ENCODE results near the gene CREG2. TPM values are rescaled to one million over a fixed set of nuclear protein-coding genes. Genes with fewer than 3 reads are reported as not detected.

Gene CREG2
- total and polyA plus RNA-seq, 2 donors (not counting 1 experiment from before 2014, with no cell fraction given), result 0.08 to 0.50 TPM

- no peak overlapping the region for H3K4me3 ChIP-seq (replicated peaks in 1 of 4; ENCODE audit: control extremely low read depth in 1 of 4, insufficient read depth in 1 of 4, low read depth in 3 of 4, low read length in 4 of 4)
- no peak for TF ChIP-seq EZH2 (IDR thresholded peaks at IDR 0.05; ENCODE audit: low read length, missing control alignments)
- TF ChIP-seq CTCF (conservative IDR thresholded peaks at IDR 0.05 in 1 of 2, IDR thresholded peaks at IDR 0.05 in 1 of 2; ENCODE audit: low read depth in 1 of 2, low read length in 2 of 2), result no peak
- no peak for DNase-seq (ENCODE audit: low read depth in 2 of 2)
Observed at GRCh38 chr2:101430156-101430555, 42.9 kb upstream of the CREG2 start.

DNA sequence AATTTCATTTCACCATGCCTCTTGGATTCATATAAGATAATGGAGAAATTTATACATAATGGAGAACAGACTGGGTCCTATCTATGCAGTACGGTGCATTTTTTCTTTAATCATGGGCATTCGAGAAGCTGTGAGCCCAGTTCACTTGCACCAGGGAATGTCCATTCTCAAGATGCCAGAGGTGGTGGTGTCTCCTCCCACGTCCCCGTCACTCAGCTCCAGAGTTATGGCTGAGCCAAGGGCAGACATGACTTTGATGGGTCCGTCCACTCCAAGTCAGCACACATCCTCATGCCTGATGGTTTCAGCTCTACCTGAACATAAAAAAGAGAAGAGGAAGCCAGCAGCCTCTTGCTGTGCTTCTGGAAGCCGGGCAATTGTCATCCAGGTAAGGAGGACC is 42.1 kb upstream of the CREG2 start:
- DNase-seq (ENCODE audit: low read depth in 2 of 2), result no peak
- Histone ChIP-seq H3K9me3 (ENCODE audit: control insufficient read depth, insufficient read depth, low read depth, low read length) (no peaks in the 10 kb centered on the region), H3K4me3 (replicated peaks in 1 of 4; ENCODE audit: control extremely low read depth in 1 of 4, insufficient read depth in 1 of 4, low read depth in 3 of 4, low read length in 4 of 4) (no peak overlapping the region), H3K36me3 (ENCODE audit: control insufficient read depth, insufficient read depth, low read length) (peaks cover 7% of the 10 kb centered on the region), H3K4me2 (ENCODE audit: extremely low read depth, insufficient read depth, low read length) (no peak overlapping the region), H3K4me1 (ENCODE audit: control insufficient read depth, extremely low read depth, insufficient read depth, low read length) (peaks cover 3% of the 10 kb centered on the region), H3K27me3 (ENCODE audit: control insufficient read depth, insufficient read depth, low read length) (no peaks in the 10 kb centered on the region), H3K27ac (ENCODE audit: insufficient read depth, low read length) (no peak overlapping the region), H3K9ac (ENCODE audit: insufficient read depth, low read length) (no peak overlapping the region), H3K79me2 (ENCODE audit: control insufficient read depth, insufficient read depth, low read length) (peaks cover 7% of the 10 kb centered on the region), H2AFZ (ENCODE audit: low read length) (no peak overlapping the region), H4K20me1 (ENCODE audit: control insufficient read depth, extremely low read depth, insufficient read depth, low read length) (no peaks in the 10 kb centered on the region)
- TF ChIP-seq EZH2 (IDR thresholded peaks at IDR 0.05; ENCODE audit: low read length, missing control alignments) (no peak), CTCF (conservative IDR thresholded peaks at IDR 0.05 in 1 of 2, IDR thresholded peaks at IDR 0.05 in 1 of 2; ENCODE audit: low read depth in 1 of 2, low read length in 2 of 2) (no peak)

More at GRCh38 chr2:101430156-101430555, 42.9 kb upstream of the CREG2 start:
- Histone ChIP-seq H3K36me3 (ENCODE audit: control insufficient read depth, insufficient read depth, low read length) (peaks cover 9% of the 10 kb centered on the region), H4K20me1 (ENCODE audit: control insufficient read depth, extremely low read depth, insufficient read depth, low read length) (no peaks in the 10 kb centered on the region), H3K9ac (ENCODE audit: insufficient read depth, low read length) (no peak overlapping the region), H2AFZ (ENCODE audit: low read length) (no peak overlapping the region), H3K9me3 (ENCODE audit: control insufficient read depth, insufficient read depth, low read depth, low read length) (no peaks in the 10 kb centered on the region), H3K4me2 (ENCODE audit: extremely low read depth, insufficient read depth, low read length) (no peak overlapping the region), H3K4me1 (ENCODE audit: control insufficient read depth, extremely low read depth, insufficient read depth, low read length) (peaks cover 3% of the 10 kb centered on the region), H3K79me2 (ENCODE audit: control insufficient read depth, insufficient read depth, low read length) (peaks cover 10% of the 10 kb centered on the region), H3K27me3 (ENCODE audit: control insufficient read depth, insufficient read depth, low read length) (no peaks in the 10 kb centered on the region), H3K27ac (ENCODE audit: insufficient read depth, low read length) (no peak overlapping the region)

DNA sequence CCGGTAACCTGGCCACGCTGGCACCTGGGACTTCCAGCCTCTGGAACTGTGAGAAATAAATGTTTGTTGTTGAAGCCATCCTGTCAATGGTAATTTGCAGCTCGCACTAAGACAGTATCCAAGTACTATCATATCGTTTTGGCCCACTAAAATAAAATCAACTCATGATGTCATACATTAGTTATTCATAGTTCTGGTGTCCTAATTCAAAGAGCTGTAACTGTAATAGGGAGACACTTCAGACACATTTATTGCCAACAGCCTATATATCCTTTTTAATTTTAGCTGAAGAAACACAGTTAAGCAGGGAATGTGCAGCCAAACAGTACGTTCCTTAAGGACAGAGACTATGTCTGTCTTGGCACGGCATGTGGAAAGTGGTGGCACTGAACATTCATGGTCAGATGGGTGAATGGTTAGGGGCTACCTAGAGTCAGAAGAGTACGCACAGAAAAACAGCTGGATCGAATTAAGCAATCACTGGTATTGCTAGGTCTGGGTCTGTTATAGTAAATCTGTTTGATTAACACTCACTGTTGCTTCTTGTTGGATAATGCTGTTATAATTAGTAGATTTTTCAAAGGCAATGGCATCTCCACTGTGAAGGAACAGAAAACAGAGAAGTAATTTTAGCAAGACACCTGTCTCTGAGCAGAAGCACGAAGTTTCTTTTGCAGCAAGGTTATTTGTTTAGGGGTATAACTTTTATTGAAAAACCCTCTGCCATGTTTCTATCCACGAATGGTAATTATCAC is 41.3 kb upstream of the CREG2 start:
- H4K20me1 ChIP-seq (ENCODE audit: control insufficient read depth, extremely low read depth, insufficient read depth, low read length), result no peaks in the 10 kb centered on the region
- peaks cover 5% of the 10 kb centered on the region for H3K36me3 ChIP-seq (ENCODE audit: control insufficient read depth, insufficient read depth, low read length)
- no peak for DNase-seq (ENCODE audit: low read depth in 2 of 2)
- H3K79me2 ChIP-seq (ENCODE audit: control insufficient read depth, insufficient read depth, low read length), result peaks cover 5% of the 10 kb centered on the region
- no peak overlapping the region for H3K4me3 ChIP-seq (replicated peaks in 1 of 4; ENCODE audit: control extremely low read depth in 1 of 4, insufficient read depth in 1 of 4, low read depth in 3 of 4, low read length in 4 of 4)
- peaks cover 3% of the 10 kb centered on the region for H3K4me1 ChIP-seq (ENCODE audit: control insufficient read depth, extremely low read depth, insufficient read depth, low read length)
- TF ChIP-seq EZH2 (IDR thresholded peaks at IDR 0.05; ENCODE audit: low read length, missing control alignments) (no peak), CTCF (conservative IDR thresholded peaks at IDR 0.05 in 1 of 2, IDR thresholded peaks at IDR 0.05 in 1 of 2; ENCODE audit: low read depth in 1 of 2, low read length in 2 of 2) (no peak)
- no peak overlapping the region for H2AFZ ChIP-seq (ENCODE audit: low read length)
- no peak overlapping the region for H3K4me2 ChIP-seq (ENCODE audit: extremely low read depth, insufficient read depth, low read length)
- H3K9me3 ChIP-seq (ENCODE audit: control insufficient read depth, insufficient read depth, low read depth, low read length), result no peaks in the 10 kb centered on the region
- no peaks in the 10 kb centered on the region for H3K27me3 ChIP-seq (ENCODE audit: control insufficient read depth, insufficient read depth, low read length)
- H3K9ac ChIP-seq (ENCODE audit: insufficient read depth, low read length), result no peak overlapping the region
- no peak overlapping the region for H3K27ac ChIP-seq (ENCODE audit: insufficient read depth, low read length)

Data from fibroblast of lung (primary cell).